ENCODE measurements around the gene LHX6. TPM values are rescaled to one million over a fixed set of nuclear protein-coding genes. Genes with fewer than 3 reads are reported as not detected.

Gene LHX6
- total and polyA plus RNA-seq, 2 of the 13 experiments (the other 11 are each of a cell fraction or from before 2014, with no cell fraction given), result 1.1 to 1.3 TPM

- TF ChIP-seq ZNF143 (CRISPR knock-in tag; IDR thresholded peaks at IDR 0.05) (no peak), SAP130 (CRISPR knock-in tag; IDR thresholded peaks at IDR 0.05; ENCODE audit: low read depth) (peak; percentile 68), CERS6 (CRISPR knock-in tag; IDR thresholded peaks at IDR 0.05) (no peak), TBL1XR1 (IDR thresholded peaks at IDR 0.05; ENCODE audit: borderline replicate concordance, low read length, partially characterized antibody) (no peak), SOX6 (IDR thresholded peaks at IDR 0.05) (no peak), SOX6 (CRISPR knock-in tag; IDR thresholded peaks at IDR 0.05) (0 out of 2 replicates have a peak, but pooled peaks have one; percentile 32), TCF7 (IDR thresholded peaks at IDR 0.05; ENCODE audit: low read depth) (peak; percentile 60), CREB1 (IDR thresholded peaks at IDR 0.05) (no peak), CREB1 (CRISPR knock-in tag; IDR thresholded peaks at IDR 0.05) (0 out of 2 replicates have a peak, but pooled peaks have one; percentile 50), ZNF30 (CRISPR knock-in tag; IDR thresholded peaks at IDR 0.05) (no peak), NR2F6 (IDR thresholded peaks at IDR 0.05) (peak; percentile 67), NR2F6 (CRISPR knock-in tag; IDR thresholded peaks at IDR 0.05) (peak; percentile 43; the same call in 1 of the 2 replicates), HDAC6 (IDR thresholded peaks at IDR 0.05; ENCODE audit: low read depth, low read length) (no peak), ZNF580 (CRISPR knock-in tag; IDR thresholded peaks at IDR 0.05; ENCODE audit: borderline replicate concordance, low read depth) (0 out of 2 replicates have a peak, but pooled peaks have one; percentile 27), ZMYM4 (CRISPR knock-in tag; IDR thresholded peaks at IDR 0.05) (peak; percentile 42; the same call in 1 of the 2 replicates), RXRA (CRISPR knock-in tag; IDR thresholded peaks at IDR 0.05) (peak; percentile 71; the same call in 1 of the 2 replicates), GMEB1 (CRISPR knock-in tag; IDR thresholded peaks at IDR 0.05; ENCODE audit: borderline replicate concordance) (no peak), THRA (CRISPR knock-in tag; IDR thresholded peaks at IDR 0.05; ENCODE audit: borderline replicate concordance) (peak; percentile 48; the same call in 1 of the 2 replicates), SOX13 (IDR thresholded peaks at IDR 0.05) (no peak), SOX13 (CRISPR knock-in tag; conservative IDR thresholded peaks at IDR 0.05 in 1 of 2, IDR thresholded peaks at IDR 0.05 in 1 of 2) (peak in 1 of 2 experiments; percentile 56; a peak in 2 of 4 replicates), MBD4 (IDR thresholded peaks at IDR 0.05; ENCODE audit: borderline replicate concordance, low read length) (no peak), XRCC5 (optimal IDR thresholded peaks at IDR 0.05; ENCODE audit: low read length) (peak; percentile 52), REL (CRISPR knock-in tag; conservative IDR thresholded peaks at IDR 0.05) (no peak), ARID4A (CRISPR knock-in tag; IDR thresholded peaks at IDR 0.05; ENCODE audit: borderline replicate concordance) (peak; percentile 27; the same call in 1 of the 2 replicates), SP5 (CRISPR knock-in tag; IDR thresholded peaks at IDR 0.05; ENCODE audit: borderline replicate concordance, low read depth) (peak; percentile 76)
Observed at GRCh38 chr9:122261469-122261881, 32.7 kb upstream of the LHX6 start (continued).

Measured in HepG2 (cell line).